Mesothelial cell of epicardium (in vitro differentiated cells): ENCODE data around the gene PLEKHM3. TPM values are rescaled to one million over a fixed set of nuclear protein-coding genes. Genes with fewer than 3 reads are reported as not detected.

Experiments
- DNase-seq, 2 experiments: peaks; one replicate each; pipeline ENCODE4 v3.0.0; 2021; ENCODE audit warnings: low spot score in 2 of 2; ENCODE audit not compliant: unreplicated experiment in 2 of 2
- H3K27ac Mint-ChIP-seq: 2 replicates; pipeline ENCODE4 v1.8.0; 2021; ENCODE audit warnings: mixed read lengths
- H3K27me3 Mint-ChIP-seq: 2 replicates; pipeline ENCODE4 v1.8.0; 2021; ENCODE audit warnings: low read depth, mixed read lengths
- H3K36me3 Mint-ChIP-seq: 2 replicates; pipeline ENCODE4 v1.8.0; 2021; ENCODE audit warnings: mixed read lengths
- H3K4me1 Mint-ChIP-seq: 2 replicates; pipeline ENCODE4 v1.8.0; 2021; ENCODE audit warnings: mixed read lengths
- H3K4me3 Mint-ChIP-seq: 2 replicates; pipeline ENCODE4 v1.8.0; 2021; ENCODE audit warnings: mild to moderate bottlenecking, moderate library complexity, mixed read lengths
- H3K9me3 Mint-ChIP-seq: 2 replicates; pipeline ENCODE4 v1.8.0; 2021; ENCODE audit warnings: mixed read lengths
- CTCF ChIP-seq: fragments of 200-600 bp; sonication (generic); IDR thresholded peaks from one replicate; pipeline ENCODE4 v1.5.0; 2021; ENCODE audit warnings: antibody characterized with exemption; ENCODE audit not compliant: unreplicated experiment
- total RNA-seq: library from RNA; stranded (reverse); gene quantifications from 3 replicates; pipeline ENCODE4 v1.2.1, GENCODE V29; 2021

The PLEKHM3 gene
- total RNA-seq, 1 donor from 2014 or later, result 16.2 TPM

GRCh38 chr2:207847098-207847806 lies 178.1 kb downstream of the PLEKHM3 start:
- Mint-ChIP-seq H3K4me1 (peaks cover 11% of the 10 kb centered on the region), H3K27ac (peak overlapping the region; percentile 57), H3K4me3 (no peak overlapping the region), H3K27me3 (no peaks in the 10 kb centered on the region), H3K9me3 (no peaks in the 10 kb centered on the region), H3K36me3 (no peaks in the 10 kb centered on the region)
- no peak for TF ChIP-seq CTCF
- DNase-seq, result no peak

GRCh38 chr2:207845202-207845864 lies 180.0 kb downstream of the PLEKHM3 start:
- Mint-ChIP-seq H3K27me3 (no peaks in the 10 kb centered on the region), H3K27ac (no peak overlapping the region), H3K4me1 (peaks cover 11% of the 10 kb centered on the region), H3K4me3 (no peak overlapping the region), H3K36me3 (no peaks in the 10 kb centered on the region), H3K9me3 (no peaks in the 10 kb centered on the region)
- no peak for DNase-seq
- no peak for TF ChIP-seq CTCF

GRCh38 chr2:207844648-207845047 lies 180.7 kb downstream of the PLEKHM3 start:
- Mint-ChIP-seq H3K27me3 (no peaks in the 10 kb centered on the region), H3K36me3 (no peaks in the 10 kb centered on the region), H3K9me3 (no peaks in the 10 kb centered on the region), H3K4me3 (no peak overlapping the region), H3K4me1 (peaks cover 11% of the 10 kb centered on the region), H3K27ac (no peak overlapping the region)
- no peak for TF ChIP-seq CTCF
- DNase-seq, result no peak

GRCh38 chr2:207840101-207840500 lies 185.2 kb downstream of the PLEKHM3 start:
- Mint-ChIP-seq H3K27ac (no peak overlapping the region), H3K36me3 (no peaks in the 10 kb centered on the region), H3K4me3 (no peak overlapping the region), H3K9me3 (no peaks in the 10 kb centered on the region), H3K4me1 (peaks cover 17% of the 10 kb centered on the region), H3K27me3 (no peaks in the 10 kb centered on the region)
- DNase-seq, result no peak
- no peak for TF ChIP-seq CTCF

DNA sequence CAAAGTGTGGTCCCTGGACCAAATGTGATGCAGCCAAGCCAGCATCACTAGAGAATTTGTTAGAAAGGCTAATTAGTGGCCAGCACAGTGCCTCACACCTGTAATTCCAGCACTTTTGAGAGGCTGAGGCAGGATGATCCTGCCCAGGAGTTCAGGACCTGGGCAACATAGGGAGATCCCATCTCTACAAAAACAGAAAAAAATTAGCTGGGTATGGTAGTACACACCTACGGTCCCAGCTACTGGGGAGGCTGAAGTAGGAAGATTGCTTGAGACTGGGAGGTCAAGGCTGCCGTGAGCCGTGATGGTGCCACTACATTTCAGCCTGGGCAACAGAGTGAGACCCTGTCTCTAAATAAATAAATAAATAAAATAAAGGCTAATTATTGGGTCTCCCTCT lies 185.8 kb downstream of the PLEKHM3 start:
- H3K36me3 Mint-ChIP-seq, result no peaks in the 10 kb centered on the region
- no peak overlapping the region for H3K4me3 Mint-ChIP-seq
- H3K4me1 Mint-ChIP-seq, result peaks cover 17% of the 10 kb centered on the region
- DNase-seq, result no peak
- no peak overlapping the region for H3K27ac Mint-ChIP-seq
- no peaks in the 10 kb centered on the region for H3K9me3 Mint-ChIP-seq
- TF ChIP-seq CTCF, result no peak
- H3K27me3 Mint-ChIP-seq, result no peaks in the 10 kb centered on the region
